ENCODE results near the gene MAPKAPK3.

MAPKAPK3 gene

DNA sequence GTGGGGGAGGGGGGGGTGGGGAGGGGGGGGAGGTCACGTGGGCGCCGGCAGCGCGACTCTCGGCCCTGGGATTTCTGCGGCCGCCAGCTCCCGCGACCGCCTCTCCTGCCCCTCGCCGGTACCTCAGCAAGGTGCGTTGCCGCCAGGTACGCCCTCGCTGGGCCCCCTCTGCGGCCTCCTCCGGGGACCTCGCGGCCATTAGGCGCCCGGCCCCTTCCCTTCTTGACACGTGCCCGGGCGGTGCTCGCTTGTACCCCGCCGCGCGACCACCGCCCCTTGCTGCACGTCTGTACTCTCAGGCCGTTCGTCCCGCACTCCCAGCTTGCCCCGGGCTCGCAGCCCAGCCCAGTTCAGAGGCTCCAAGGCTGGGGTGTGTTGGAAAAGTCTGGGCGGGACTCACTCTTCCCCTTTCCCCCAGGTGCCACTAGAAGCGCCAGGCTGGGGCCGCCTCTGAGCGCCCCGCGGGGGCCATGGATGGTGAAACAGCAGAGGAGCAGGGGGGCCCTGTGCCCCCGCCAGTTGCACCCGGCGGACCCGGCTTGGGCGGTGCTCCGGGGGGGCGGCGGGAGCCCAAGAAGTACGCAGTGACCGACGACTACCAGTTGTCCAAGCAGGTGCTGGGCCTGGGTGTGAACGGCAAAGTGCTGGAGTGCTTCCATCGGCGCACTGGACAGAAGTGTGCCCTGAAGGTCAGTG is at the start of gene MAPKAPK3:
Gene MAPKAPK3 (plus strand): TSS at position 56 of the 696 bp plus-strand sequence. CDS start 415 bp downstream, at position 471.
- peak; percentile 27 to 44 for DNase-seq

- peak; percentile 96 for DNase-seq
Measured at GRCh38 chr3:50567386-50568167, 49.4 kb upstream of the MAPKAPK3 start, which contains the start of gene C3orf18. C3orf18 (minus strand) TSS chr3:50567747; CDS start chr3:50565699, 2,048 bp downstream.

- DNase-seq, result peak; percentile 94
Measured at GRCh38 chr3:50568947-50569749, 47.8 kb upstream of the MAPKAPK3 start, which contains the start of gene HEMK1. HEMK1 (plus strand) TSS chr3:50569522; CDS start chr3:50571105, 1,583 bp downstream.

DNA sequence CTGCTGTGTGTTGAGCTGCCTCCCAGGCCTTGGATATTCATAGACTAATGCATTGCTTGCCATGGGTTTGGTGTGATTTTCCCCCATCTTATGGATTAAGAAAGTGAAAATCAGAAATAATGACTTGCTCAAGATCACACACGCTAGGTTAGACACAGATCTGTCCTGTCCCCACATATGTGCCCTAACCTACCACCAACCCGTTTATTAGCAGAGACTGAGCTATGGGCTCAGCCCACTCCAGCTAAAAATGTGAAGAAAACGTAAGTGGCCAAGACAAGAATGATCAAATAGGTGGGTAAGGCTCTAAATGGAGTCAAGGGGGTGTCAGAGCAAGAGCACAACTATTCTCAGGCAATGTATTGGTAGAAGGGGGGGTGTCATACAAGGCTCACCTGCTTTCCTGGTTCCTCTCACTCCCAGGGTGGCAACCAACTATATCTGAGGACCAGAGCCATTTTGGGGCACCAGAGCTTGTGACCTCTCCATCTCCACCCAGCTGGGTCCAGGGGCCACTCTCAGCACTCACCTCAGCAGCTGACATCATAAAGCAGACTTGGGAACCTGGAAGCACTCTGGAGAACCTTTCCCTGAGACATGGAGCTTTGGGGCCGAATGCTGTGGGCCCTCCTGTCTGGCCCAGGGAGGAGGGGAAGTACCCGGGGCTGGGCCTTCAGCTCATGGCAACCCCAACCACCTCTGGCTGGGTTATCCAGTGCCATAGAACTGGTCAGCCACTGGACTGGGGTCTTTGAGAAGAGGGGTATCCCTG is 46.3 kb upstream of the MAPKAPK3 start:
- no peak for DNase-seq

- DNase-seq, result no peak
Measured at GRCh38 chr3:50571486-50571885, 45.5 kb upstream of the MAPKAPK3 start.

DNA sequence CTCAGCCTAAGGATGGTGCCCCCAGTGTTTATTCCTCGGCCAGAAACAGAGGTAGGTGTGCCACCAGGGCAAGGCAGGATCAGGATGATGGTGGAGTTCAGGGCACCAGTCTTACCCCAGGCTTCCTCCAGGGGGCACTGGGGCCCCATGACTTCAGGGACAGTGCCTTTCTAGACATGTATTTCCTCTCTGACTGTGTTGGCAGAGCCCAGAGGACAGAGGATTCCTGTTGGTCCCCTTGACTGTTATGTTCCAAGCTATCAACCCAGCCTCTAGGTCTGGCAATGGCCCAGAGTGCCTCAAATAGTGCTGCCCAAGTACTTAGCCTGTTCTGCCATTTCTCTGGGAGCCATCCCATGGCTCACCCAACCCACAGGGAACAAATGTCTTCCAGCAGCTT is 44.8 kb upstream of the MAPKAPK3 start:
- DNase-seq, result peak; percentile 86 to 88

DNA sequence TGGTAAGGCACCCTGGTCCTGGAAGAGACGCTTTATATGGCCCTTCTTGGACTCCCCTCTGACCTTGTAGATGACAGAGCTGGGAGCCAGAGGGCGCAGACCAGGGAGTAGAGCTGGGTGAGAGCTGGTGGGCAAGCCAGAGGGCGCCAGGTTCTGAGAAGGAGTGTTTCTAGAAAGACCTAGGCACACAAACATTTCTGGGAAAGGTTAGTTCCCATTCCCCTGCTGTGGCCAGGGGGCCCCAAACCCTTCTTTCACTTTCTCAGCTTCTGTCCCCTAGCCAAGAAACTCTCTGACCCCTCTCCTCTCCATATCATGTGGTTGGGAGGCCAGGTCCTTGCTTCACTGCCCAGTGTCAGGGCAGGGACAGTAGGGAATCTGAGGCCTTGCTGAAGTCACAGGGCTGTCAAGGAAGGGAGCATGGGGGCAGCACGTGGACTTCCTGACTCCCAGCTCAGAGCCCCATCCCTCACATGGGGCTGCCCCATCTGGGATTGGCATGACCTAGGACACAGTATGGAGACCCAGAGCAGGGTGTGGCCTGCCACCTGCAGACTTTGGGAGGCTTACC is 44.1 kb upstream of the MAPKAPK3 start:
- DNase-seq, result peak; percentile 27 to 38

DNA sequence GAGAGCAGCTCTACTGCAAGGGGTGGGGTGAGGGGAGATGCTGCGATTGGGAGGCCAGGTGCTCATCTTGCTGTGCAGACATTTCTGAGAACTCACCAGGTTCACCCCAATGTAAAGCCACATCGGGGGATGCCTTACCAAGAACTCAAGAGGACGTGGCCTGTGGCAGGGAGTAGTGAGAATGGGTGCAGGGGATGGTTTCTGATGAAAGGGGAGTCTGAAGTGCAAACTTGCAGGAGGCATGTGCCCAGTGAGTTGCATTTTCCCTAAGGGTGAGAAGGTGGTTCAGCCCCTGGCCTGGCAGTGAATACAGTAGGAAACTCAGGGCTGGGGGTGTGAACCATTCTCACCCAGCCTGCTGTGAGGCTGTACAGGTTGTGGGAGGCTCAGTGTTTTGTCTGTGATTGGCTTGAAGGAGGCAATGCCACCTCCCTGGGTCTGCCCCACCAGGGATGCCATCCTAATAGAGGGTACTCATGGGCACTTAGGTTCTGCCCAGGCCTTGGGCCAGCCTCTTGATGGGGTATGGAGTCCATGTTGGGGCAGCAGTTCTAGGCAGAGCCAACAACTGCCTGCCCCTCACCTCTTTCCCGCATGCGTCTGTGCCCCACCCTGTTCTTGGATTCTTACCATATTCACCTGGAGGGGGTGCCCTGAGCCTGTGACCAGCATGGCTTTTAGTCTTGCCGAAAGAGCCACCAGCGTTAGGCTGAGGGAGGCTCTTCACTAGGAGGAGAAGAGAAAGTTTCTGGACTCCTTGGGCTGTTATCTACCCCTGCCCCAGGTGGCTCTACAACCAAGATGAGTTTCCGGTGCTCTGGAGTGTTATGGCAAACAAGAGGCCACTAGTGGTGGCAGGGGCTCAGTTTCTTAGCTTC is 43.1 kb upstream of the MAPKAPK3 start:
- peak; percentile 84 to 90 for DNase-seq

DNA sequence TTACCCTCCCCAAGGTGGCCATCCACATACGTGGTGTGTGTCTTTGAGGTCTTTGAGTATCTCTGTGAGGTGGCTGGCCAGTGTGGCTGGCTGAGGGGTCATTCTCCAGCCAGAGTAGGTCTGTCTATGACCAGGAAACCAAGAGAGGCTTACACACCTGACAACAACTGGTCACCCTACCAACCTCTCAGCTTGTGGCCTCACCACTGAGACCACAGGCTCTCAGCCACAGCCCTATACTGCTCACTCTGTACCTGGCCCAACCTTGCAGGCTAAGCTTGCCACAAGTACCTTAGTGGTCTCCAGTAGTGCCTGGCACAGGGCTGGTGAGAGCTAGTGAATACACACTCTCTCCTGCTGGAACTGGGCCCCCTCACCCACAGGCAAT is 42.5 kb upstream of the MAPKAPK3 start:
- peak; percentile 29 to 49 for DNase-seq

DNA sequence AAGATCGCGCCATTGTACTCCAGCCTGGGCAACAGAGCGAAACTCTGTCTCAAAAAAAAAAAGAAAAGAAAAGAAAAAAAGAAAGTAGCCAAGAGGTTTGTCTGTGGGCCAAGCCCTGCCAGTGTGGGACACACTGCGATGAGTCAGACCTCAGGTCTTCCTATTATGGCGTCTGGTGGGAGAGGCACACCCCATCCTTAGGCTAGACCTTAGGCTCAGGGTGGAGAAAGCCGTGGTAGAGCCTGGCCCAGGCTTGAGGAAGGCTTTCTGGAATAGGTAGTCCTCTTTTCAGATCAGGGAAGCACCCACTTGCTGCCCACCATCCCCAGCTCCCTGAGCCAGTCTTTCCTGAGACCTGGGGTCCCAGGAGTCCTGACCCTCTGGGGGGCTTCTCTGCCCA is 41.6 kb upstream of the MAPKAPK3 start:
- no peak for DNase-seq

- DNase-seq, result no peak
Measured at GRCh38 chr3:50577348-50577747, 39.6 kb upstream of the MAPKAPK3 start.

GRCh38 chr3:50580683-50581458 is 36.1 kb upstream of the MAPKAPK3 start:
- DNase-seq, result peak in 1 of 2 donors; percentile 34

DNA sequence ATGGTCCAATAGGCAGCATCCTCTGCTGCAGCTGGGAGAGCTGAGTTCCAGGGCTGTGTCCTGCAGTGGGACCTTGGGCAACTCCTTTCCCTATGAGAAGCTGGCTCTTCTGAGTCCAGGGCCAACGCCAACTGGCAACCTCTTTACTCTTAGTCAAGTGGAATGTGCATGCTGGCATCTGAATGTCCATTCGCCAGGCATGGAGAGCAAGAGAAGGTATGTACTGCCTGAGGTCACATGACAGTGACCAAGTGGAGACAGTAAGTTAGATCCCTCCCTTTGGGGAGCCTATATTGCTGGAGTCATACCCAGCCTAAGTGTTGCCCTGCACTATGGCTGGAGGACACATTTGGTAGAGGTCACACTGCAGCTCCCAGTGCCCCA is 35.5 kb upstream of the MAPKAPK3 start:
- no peak for DNase-seq

GRCh38 chr3:50582083-50582482 is 34.9 kb upstream of the MAPKAPK3 start:
- no peak for DNase-seq

DNA sequence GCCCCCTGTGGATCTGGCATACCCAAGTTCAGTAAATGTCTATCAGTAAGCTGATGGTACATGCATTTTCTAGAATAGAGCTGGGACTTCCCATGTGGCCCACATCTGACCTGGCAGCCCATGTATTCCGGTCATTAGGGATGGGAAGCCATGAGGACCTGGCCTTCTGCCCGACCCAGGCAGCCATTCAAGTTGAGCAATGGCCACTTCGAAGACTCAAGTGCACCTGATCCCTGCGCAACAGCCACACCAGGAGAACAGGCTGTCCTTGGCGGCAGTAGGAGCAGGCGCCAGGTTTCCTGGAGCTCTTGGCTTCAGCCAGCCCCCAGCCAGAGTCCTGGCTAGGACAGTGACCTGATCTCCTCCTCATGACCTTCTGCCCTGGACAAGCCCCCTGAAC is 33.1 kb upstream of the MAPKAPK3 start:
- DNase-seq, result no peak

GRCh38 chr3:50584391-50584790 is 32.6 kb upstream of the MAPKAPK3 start:
- DNase-seq, result no peak

- no peak for DNase-seq
Measured at GRCh38 chr3:50585919-50586762, 30.8 kb upstream of the MAPKAPK3 start.

DNA sequence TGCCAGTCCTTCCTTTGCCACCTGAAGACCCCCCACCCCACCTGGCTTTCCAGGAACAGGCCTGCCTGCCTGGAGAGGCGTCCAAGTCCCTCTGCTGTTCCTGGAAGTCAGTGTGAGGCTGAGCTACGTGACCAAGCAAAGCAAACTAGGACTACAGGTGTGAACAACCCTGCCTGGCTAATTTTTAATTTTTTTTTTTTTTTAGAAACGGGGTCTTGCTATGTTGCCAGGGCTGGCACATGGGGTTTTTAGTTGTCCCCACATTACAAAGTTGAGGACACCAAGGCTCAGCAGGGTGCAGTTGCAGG is 30.2 kb upstream of the MAPKAPK3 start:
- DNase-seq, result no peak

DNA sequence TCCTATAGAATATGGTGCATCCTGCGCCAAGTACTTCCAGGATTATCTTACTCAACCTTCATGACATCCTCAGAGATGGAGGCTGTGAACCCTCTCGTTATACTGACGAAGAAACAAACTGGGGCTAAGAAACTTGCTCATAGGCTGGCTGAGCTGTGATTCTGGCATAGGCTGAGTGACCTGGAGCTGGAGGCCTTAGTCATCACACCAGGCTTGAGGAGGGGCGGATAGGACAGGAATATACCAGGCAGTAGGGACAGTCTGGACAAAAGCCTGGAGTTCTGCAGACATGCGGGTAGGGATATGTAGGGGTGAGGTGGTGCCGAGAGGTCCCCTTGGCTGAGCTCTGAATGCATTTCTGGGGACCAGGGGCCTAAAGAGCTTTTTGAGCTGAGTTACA is 29.6 kb upstream of the MAPKAPK3 start:
- no peak for DNase-seq
